Measurements from ENCODE around the gene AGBL5. TPM values are rescaled to one million over a fixed set of nuclear protein-coding genes. Genes with fewer than 3 reads are reported as not detected.

Gene AGBL5
- total and polyA plus RNA-seq, 2 of the 13 experiments (the other 11 are each of a cell fraction or from before 2014, with no cell fraction given), result 55.9 to 73.3 TPM

GRCh38 chr2:27095745-27096651, 44.5 kb downstream of the AGBL5 start (continued):
- TF ChIP-seq DNMT1 (CRISPR knock-in tag; IDR thresholded peaks at IDR 0.05) (no peak), ZNF383 (CRISPR knock-in tag; IDR thresholded peaks at IDR 0.05; ENCODE audit: borderline replicate concordance) (no peak), CHD4 (IDR thresholded peaks at IDR 0.05; ENCODE audit: borderline replicate concordance, low read length) (peak; percentile 92), WIZ (CRISPR knock-in tag; IDR thresholded peaks at IDR 0.05) (0 out of 2 replicates have a peak, but pooled peaks have one; percentile 9), NFE2L1 (CRISPR knock-in tag; IDR thresholded peaks at IDR 0.05; ENCODE audit: borderline replicate concordance) (no peak), HNF1B (CRISPR knock-in tag; IDR thresholded peaks at IDR 0.05) (peak; percentile 97), ZFP62 (CRISPR knock-in tag; IDR thresholded peaks at IDR 0.05) (no peak), NR2C2 (CRISPR knock-in tag; IDR thresholded peaks at IDR 0.05; ENCODE audit: borderline replicate concordance) (peak; percentile 92), ZMAT5 (CRISPR knock-in tag; IDR thresholded peaks at IDR 0.05; ENCODE audit: borderline replicate concordance, low read depth) (peak; percentile 54; the same call in 1 of the 2 replicates), ZBTB34 (CRISPR knock-in tag; IDR thresholded peaks at IDR 0.05) (peak; percentile 77), ZNF670 (CRISPR knock-in tag; IDR thresholded peaks at IDR 0.05; ENCODE audit: borderline replicate concordance) (peak; percentile 69; the same call in 1 of the 2 replicates), ZNF33B (CRISPR knock-in tag; IDR thresholded peaks at IDR 0.05) (peak; percentile 93), ZNF225 (CRISPR knock-in tag; IDR thresholded peaks at IDR 0.05) (no peak; the same call in 1 of the 2 replicates), GPN1 (CRISPR knock-in tag; IDR thresholded peaks at IDR 0.05; ENCODE audit: borderline replicate concordance) (no peak), GMEB2 (CRISPR knock-in tag; IDR thresholded peaks at IDR 0.05; ENCODE audit: low read depth) (0 out of 2 replicates have a peak, but pooled peaks have one; percentile 27), ZHX2 (IDR thresholded peaks at IDR 0.05; ENCODE audit: low read depth) (peak; percentile 63; the same call in 1 of the 2 replicates), ZHX2 (CRISPR knock-in tag; IDR thresholded peaks at IDR 0.05; ENCODE audit: borderline replicate concordance) (no peak)

Measured in HepG2 (cell line).